HepG2 (cell line): ENCODE measurements around the gene ZNRF3. TPM values are rescaled to one million over a fixed set of nuclear protein-coding genes. Genes with fewer than 3 reads are reported as not detected.

ENCODE experiments used
- BHLHE40 ChIP-seq: IDR thresholded peaks from 2 replicates; pipeline ENCODE4 v1.6.1; 2011; ENCODE audit warnings: low read length, improper control_type of control experiment
- CREM ChIP-seq, 2 experiments: sonication (generic) in 1 of 2; formaldehyde crosslinking in 1 of 2; IDR thresholded peaks; 2 replicates each; pipeline versions ENCODE4 v1.4.0 to v1.6.1; 2016 to 2020; ENCODE audit warnings: antibody characterized with exemption in 1 of 2, mild to moderate bottlenecking in 1 of 2, missing genetic modification reagents in 1 of 2
- HNRNPUL1 ChIP-seq: fragments of 200-400 bp; formaldehyde crosslinking; IDR thresholded peaks from 2 replicates; pipeline ENCODE4 v1.6.1; 2017; ENCODE audit warnings: low read depth, mild to moderate bottlenecking, low read length, moderate library complexity
- KDM5B ChIP-seq: sonication (generic); formaldehyde crosslinking; IDR thresholded peaks from 2 replicates; pipeline ENCODE4 v1.4.0; 2020; ENCODE audit warnings: missing genetic modification reagents, mild to moderate bottlenecking, borderline replicate concordance
- MEIS1 ChIP-seq: sonication (generic); formaldehyde crosslinking; IDR thresholded peaks from 2 replicates; pipeline ENCODE4 v1.9.0; 2021; ENCODE audit warnings: mild to moderate bottlenecking, missing genetic modification reagents, moderate library complexity, borderline replicate concordance
- MYNN ChIP-seq: sonication (generic); formaldehyde crosslinking; IDR thresholded peaks from 2 replicates; pipeline ENCODE4 v1.4.0; 2020; ENCODE audit warnings: mild to moderate bottlenecking, low read depth, missing genetic modification reagents
- NFYC ChIP-seq: IDR thresholded peaks from 2 replicates; pipeline ENCODE4 v1.6.1; 2016; ENCODE audit warnings: missing genetic modification reagents, missing compliant biosample characterization
- PBX2 ChIP-seq: IDR thresholded peaks from 2 replicates; pipeline ENCODE4 v1.6.1; 2016; ENCODE audit warnings: control low read depth
- POLR2AphosphoS2 ChIP-seq: IDR thresholded peaks from 2 replicates; pipeline ENCODE4 v1.6.1; 2011; ENCODE audit warnings: low read depth, low read length, improper control_type of control experiment
- SMARCE1 ChIP-seq: fragments of 450-650 bp; IDR thresholded peaks from 2 replicates; pipeline ENCODE4 v1.6.1; 2017; ENCODE audit warnings: borderline replicate concordance
- U2AF2 ChIP-seq: fragments of 200-400 bp; formaldehyde crosslinking; IDR thresholded peaks from 2 replicates; pipeline ENCODE4 v1.6.1; 2017; ENCODE audit warnings: low read depth, mild to moderate bottlenecking, low read length
- WIZ ChIP-seq: sonication (generic); formaldehyde crosslinking; IDR thresholded peaks from 2 replicates; pipeline ENCODE4 v1.5.1; 2020; ENCODE audit warnings: mild to moderate bottlenecking, missing genetic modification reagents
- ZBED4 ChIP-seq: sonication (generic); formaldehyde crosslinking; IDR thresholded peaks from 2 replicates; pipeline ENCODE4 v1.4.0; 2020; ENCODE audit warnings: missing genetic modification reagents, borderline replicate concordance
- ZFP82 ChIP-seq: sonication (generic); formaldehyde crosslinking; IDR thresholded peaks from 2 replicates; pipeline ENCODE4 v1.5.1; 2020; ENCODE audit warnings: mild to moderate bottlenecking, missing genetic modification reagents, borderline replicate concordance
- ZNF10 ChIP-seq: sonication (generic); formaldehyde crosslinking; IDR thresholded peaks from 2 replicates; pipeline ENCODE4 v1.4.0; 2020; ENCODE audit warnings: mild to moderate bottlenecking, low read depth, missing genetic modification reagents, borderline replicate concordance
- ZNF446 ChIP-seq: sonication (generic); formaldehyde crosslinking; IDR thresholded peaks from 2 replicates; pipeline ENCODE4 v1.5.0; 2020; ENCODE audit warnings: mild to moderate bottlenecking, missing genetic modification reagents
- polyA plus RNA-seq, 8 experiments: library from polyadenylated mRNA; depleted of rRNA in 3 of 8; stranded (reverse) in 7 of 8; unstranded in 1 of 8; fragments of >200 nt; fragmentation: Illumina TruSeq in 4 of 8; extraction: Trizol in 4 of 8; gene quantifications; 2 replicates each; pipeline versions ENCODE4 v1.2.1 to v1.2.3, GENCODE V29; 2011 to 2016; ENCODE audit warnings: low read depth in 4 of 8, missing spikeins in 1 of 8, mixed read lengths in 1 of 8; ENCODE audit not compliant: insufficient read depth in 1 of 8
- total RNA-seq, 5 experiments: library from RNA; depleted of rRNA; stranded (reverse); fragments of >200 nt; fragmentation: Illumina TruSeq; extraction: Trizol; gene quantifications; 2 replicates each; pipeline ENCODE4 v1.2.3, GENCODE V29; 2016; ENCODE audit warnings: low read depth in 1 of 5
- TF ChIP-seq, protein P1 (sequence below): sonication (generic); formaldehyde crosslinking; IDR thresholded peaks from 2 replicates; pipeline ENCODE4 v1.4.0; 2020; ENCODE audit warnings: mild to moderate bottlenecking, missing genetic modification reagents

The ZNRF3 gene
- total and polyA plus RNA-seq, 2 of the 13 experiments (the other 11 are each of a cell fraction or from before 2014, with no cell fraction given) = 20.3 to 36.7 TPM

DNA sequence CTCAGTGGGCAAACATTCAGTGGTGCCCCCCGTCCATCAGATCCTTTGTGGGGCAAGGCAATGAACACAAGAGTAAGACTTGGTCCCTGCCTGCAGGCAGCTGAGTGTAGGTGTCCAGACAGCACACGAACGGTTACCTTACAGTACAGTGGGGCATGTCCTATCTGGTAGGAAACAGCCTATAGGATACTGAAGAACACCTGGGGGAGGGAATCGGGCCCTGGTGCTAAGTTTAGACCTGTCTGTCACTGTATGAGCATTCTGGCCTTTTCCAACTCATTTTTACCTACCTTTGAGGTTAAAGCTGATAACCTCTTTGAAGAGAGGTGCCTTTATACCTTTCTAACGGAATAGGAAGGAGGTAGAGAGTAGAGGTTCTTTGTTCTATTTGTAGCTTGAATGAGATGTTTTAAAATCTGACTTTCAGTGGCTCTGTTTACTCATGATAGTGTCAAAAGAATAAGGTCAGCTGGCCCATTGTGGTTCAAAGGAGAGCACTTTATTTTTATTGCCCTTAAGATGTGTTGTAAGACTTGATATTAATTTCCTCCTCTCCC is 8.9 kb downstream of the ZNRF3 start (continued):
- TF ChIP-seq, protein P1, sequence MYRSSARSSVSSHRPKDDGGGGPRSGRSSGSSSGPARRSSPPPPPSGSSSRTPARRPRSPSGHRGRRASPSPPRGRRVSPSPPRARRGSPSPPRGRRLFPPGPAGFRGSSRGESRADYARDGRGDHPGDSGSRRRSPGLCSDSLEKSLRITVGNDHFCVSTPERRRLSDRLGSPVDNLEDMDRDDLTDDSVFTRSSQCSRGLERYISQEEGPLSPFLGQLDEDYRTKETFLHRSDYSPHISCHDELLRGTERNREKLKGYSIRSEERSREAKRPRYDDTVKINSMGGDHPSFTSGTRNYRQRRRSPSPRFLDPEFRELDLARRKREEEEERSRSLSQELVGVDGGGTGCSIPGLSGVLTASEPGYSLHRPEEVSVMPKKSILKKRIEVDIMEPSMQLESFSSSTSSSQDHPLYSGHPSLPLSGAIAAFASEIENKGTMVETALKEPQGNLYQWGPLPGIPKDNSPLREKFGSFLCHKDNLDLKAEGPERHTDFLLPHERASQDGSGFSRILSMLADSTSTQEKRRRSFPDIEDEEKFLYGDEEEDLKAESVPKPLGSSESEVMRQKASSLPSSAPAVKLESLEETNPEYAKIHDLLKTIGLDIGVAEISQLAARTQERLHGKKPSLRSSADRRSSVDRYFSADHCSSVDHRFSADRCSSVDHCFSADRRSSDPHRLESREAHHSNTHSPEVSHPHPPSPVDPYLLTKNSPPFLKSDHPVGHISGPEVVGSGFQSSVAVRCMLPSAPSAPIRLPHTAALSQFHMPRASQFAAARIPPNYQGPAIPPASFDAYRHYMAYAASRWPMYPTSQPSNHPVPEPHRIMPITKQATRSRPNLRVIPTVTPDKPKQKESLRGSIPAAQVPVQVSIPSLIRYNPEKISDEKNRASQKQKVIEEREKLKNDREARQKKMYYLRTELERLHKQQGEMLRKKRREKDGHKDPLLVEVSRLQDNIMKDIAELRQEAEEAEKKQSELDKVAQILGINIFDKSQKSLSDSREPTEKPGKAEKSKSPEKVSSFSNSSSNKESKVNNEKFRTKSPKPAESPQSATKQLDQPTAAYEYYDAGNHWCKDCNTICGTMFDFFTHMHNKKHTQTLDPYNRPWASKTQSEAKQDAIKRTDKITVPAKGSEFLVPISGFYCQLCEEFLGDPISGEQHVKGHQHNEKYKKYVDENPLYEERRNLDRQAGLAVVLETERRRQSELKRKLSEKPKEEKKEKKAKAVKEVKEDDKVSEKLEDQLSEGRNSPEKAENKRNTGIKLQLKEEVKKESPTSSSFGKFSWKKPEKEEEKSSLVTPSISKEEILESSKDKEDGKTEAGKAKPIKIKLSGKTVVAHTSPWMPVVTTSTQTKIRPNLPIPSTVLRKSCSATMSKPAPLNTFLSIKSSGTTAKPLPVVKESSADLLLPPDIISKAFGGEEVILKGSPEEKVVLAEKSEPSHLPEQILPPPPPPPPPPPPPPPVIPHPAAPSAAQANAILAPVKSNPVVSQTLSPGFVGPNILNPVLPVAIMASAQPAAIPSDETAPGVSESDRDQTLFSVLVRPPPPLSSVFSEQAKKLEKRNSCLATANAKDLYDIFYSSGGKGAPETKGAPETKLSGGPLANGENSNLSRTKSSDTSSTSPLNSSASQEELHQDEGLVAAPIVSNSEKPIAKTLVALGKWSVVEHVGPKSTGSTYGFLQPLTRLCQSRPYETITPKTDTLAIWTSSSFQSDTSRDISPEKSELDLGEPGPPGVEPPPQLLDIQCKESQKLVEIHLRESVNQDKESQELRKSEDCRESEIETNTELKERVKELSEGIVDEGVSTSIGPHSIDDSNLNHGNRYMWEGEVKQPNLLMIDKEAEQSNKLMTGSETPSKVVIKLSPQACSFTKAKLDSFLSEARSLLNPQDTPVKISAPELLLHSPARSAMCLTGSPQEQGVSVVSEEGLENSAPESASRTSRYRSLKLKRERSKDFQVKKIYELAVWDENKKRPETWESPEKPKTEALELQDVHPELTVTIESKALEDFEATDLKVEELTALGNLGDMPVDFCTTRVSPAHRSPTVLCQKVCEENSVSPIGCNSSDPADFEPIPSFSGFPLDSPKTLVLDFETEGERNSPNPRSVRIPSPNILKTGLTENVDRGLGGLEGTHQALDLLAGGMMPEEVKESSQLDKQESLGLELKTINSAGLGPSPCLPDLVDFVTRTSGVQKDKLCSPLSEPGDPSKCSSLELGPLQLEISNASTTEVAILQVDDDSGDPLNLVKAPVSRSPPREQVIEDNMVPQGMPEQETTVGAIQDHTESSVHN (CRISPR knock-in tag) = no peak
- TF ChIP-seq SMARCE1 = no peak
- TF ChIP-seq BHLHE40 = no peak
- TF ChIP-seq ZFP82 (CRISPR knock-in tag) = no peak
- no peak for TF ChIP-seq MYNN (CRISPR knock-in tag)
- no peak for TF ChIP-seq ZNF446 (CRISPR knock-in tag)
- TF ChIP-seq HNRNPUL1 = no peak
- no peak for TF ChIP-seq MEIS1 (CRISPR knock-in tag)
- no peak for TF ChIP-seq ZNF10
- no peak for TF ChIP-seq U2AF2
- TF ChIP-seq PBX2 = peak; percentile 49; the same call in 1 of the 2 replicates
- TF ChIP-seq POLR2AphosphoS2 = no peak
- no peak for TF ChIP-seq WIZ (CRISPR knock-in tag)
- no peak for TF ChIP-seq KDM5B (CRISPR knock-in tag)
- no peak for TF ChIP-seq ZBED4 (CRISPR knock-in tag)
- peak; percentile 67; the same call in 1 of the 2 replicates for TF ChIP-seq CREM (IDR thresholded peaks at IDR 0.05)
- TF ChIP-seq CREM (CRISPR knock-in tag; IDR thresholded peaks at IDR 0.05) = no peak
- TF ChIP-seq NFYC (CRISPR knock-in tag) = peak; percentile 55; the same call in 1 of the 2 replicates
